Adrenal gland (tissue), 12 donors: ENCODE measurements around the gene MARCKSL1. TPM values are rescaled to one million over a fixed set of nuclear protein-coding genes. Genes with fewer than 3 reads are reported as not detected.
"Not testable (repeated sequence)": the region's sequence is repeated elsewhere in the genome, so short reads cannot be mapped to it uniquely, and the experiment has no call there.

Experiments
- DNase-seq, 7 donors: peaks; one replicate each; pipeline ENCODE4 v3.0.0-alpha.2; 2019 to 2020
- H3K27ac ChIP-seq, 5 donors: fragments of 200-600 bp; sonication (generic) in 4 of 5; 1 replicate in 3 of 5; 2 replicates in 2 of 5; pipeline versions ENCODE4 v1.5.1 to v1.8.0; 2016 to 2020; ENCODE audit warnings: mild to moderate bottlenecking in 1 of 5
- H3K27me3 ChIP-seq: fragments of 200-600 bp; 2 replicates; pipeline ENCODE4 v1.8.0; 2021
- H3K36me3 ChIP-seq, 2 donors: fragments of 200-600 bp; replicated peaks in 1 of 2; 1 replicate in 1 of 2; 2 replicates in 1 of 2; pipeline versions ENCODE4 v1.5.1 to v1.8.0; 2018 to 2022
- H3K4me1 ChIP-seq, 2 donors: fragments of 200-600 bp; replicated peaks in 1 of 2; 1 replicate in 1 of 2; 2 replicates in 1 of 2; pipeline versions ENCODE4 v1.5.1 to v1.8.0; 2018 to 2021
- H3K4me3 ChIP-seq, 4 donors: fragments of 200-600 bp; sonication (generic) in 3 of 4; one replicate each; pipeline ENCODE4 v1.5.1; 2016 to 2018
- H3K9me3 ChIP-seq, 3 donors: fragments of 200-600 bp; sonication (generic) in 1 of 3; replicated peaks in 1 of 3; 1 replicate in 2 of 3; 2 replicates in 1 of 3; pipeline versions ENCODE4 v1.5.1 to v1.8.0; 2016 to 2021
- POLR2A ChIP-seq, 2 donors: fragments of 450-650 bp; IDR thresholded peaks; one replicate each; pipeline ENCODE4 v1.6.1; 2017; ENCODE audit warnings: antibody characterized with exemption in 2 of 2, mild to moderate bottlenecking in 2 of 2, moderate library complexity in 1 of 2
- WGBS, 4 donors: extraction: QIAGEN DNeasy Blood & Tissue Kit in 2 of 4; methylation state at CpG; one replicate each; pipeline versions ENCODE4 v1.1.5 to v1.1.7; 2013 to 2017; 5-methylcytosine and 5-hydroxymethylcytosine counted together
- intact Hi-C, 2 donors: fragments of 100-400 bp; cut with DNase I; formaldehyde crosslinking; loops; one replicate each; pipeline versions ENCODE4 v1.14.1 to v1.15.0; 2022 to 2023
- polyA plus RNA-seq, 3 donors: library from polyadenylated mRNA; stranded (reverse); fragments of 200-250 nt in 2 of 3; fragments of 350-450 nt in 1 of 3; fragmentation: Illumina TruSeq in 1 of 3; extraction: RNeasy Lipid Tissue Mini Kit (QIAGEN cat#74804) in 1 of 3; gene quantifications; one replicate each; pipeline ENCODE4 v1.2.3, GENCODE V29; 2013 to 2014
- total RNA-seq, 9 donors: library from RNA; depleted of rRNA in 4 of 9; stranded (reverse); fragments of >200 nt in 4 of 9; fragments of 120-200 nt in 1 of 9; fragmentation: NEBNext Ultra II Directional in 1 of 9; extraction: Animal tissue kit (Norgen Biotek cat#: 25700) in 1 of 9; gene quantifications; one replicate each; pipeline versions ENCODE4 v1.1.0 to v1.2.4, GENCODE V29; 2013 to 2023
- TF ChIP-seq, protein P1 (sequence below), 6 experiments: fragments of 450-650 bp in 4 of 6; fragments of 200-600 bp in 2 of 6; sonication (generic) in 1 of 6; IDR thresholded peaks; 1 replicate in 5 of 6; 2 replicates in 1 of 6; pipeline versions ENCODE4 v1.5.1 to v1.8.0; 2016 to 2021; ENCODE audit warnings: antibody characterized with exemption in 6 of 6, mild to moderate bottlenecking in 2 of 6, moderate library complexity in 1 of 6
- donor health status: healthy with polysubstance abuse.
- donor health status: Bipolar disorder and iron deficiency.
- donor health status: DM: yes; HTN: yes; CAD: no.
- donor health status: DM: no; HTN: no; CAD: no.
- donor health status: DM: no; HTN: no; CAD: no.
- donor health status: DM: yes; HTN: yes; CAD: no.

MARCKSL1 gene
- total and polyA plus RNA-seq, 12 donors: 24.2 to 82.2 (median 49.1) TPM

DNA sequence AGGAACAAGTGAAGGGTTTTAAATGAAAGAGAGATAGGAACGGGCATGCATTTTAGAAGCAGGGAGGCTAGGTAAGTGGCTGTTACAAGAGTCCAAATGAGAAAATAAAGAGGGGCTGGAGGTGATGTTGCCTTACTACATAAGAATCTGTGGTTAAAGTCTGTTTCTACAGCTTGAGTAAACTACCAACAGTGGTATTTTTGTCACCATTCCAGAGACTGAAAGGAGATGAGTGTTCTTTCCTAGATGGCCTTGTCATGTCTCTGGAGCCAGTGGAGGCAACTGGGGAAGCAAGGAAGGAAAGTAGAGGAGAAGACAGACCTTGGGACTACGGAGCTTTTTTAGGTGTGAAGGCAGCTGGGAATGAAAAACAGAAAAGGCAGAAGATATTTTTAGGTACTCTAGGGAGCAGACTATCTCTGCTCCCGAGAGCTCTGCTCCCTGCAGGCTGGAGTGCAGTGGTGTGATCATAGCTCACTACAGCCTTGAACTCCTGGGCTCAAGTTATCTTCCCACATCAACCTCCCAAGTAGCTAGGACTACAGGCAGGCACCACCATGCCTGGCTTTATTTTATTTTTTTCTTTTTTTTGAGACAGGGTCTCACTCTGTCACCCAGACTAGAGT, 31.9 kb downstream of the MARCKSL1 start:
- TF ChIP-seq POLR2A (IDR thresholded peaks at IDR 0.05): no peak
- TF ChIP-seq, protein P1, sequence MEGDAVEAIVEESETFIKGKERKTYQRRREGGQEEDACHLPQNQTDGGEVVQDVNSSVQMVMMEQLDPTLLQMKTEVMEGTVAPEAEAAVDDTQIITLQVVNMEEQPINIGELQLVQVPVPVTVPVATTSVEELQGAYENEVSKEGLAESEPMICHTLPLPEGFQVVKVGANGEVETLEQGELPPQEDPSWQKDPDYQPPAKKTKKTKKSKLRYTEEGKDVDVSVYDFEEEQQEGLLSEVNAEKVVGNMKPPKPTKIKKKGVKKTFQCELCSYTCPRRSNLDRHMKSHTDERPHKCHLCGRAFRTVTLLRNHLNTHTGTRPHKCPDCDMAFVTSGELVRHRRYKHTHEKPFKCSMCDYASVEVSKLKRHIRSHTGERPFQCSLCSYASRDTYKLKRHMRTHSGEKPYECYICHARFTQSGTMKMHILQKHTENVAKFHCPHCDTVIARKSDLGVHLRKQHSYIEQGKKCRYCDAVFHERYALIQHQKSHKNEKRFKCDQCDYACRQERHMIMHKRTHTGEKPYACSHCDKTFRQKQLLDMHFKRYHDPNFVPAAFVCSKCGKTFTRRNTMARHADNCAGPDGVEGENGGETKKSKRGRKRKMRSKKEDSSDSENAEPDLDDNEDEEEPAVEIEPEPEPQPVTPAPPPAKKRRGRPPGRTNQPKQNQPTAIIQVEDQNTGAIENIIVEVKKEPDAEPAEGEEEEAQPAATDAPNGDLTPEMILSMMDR (IDR thresholded peaks at IDR 0.05): no peak
- intact Hi-C loops: no loop called here
- WGBS, 4 donors: 45 to 55% (median 49%) methylated on average over 3 of the region's 3 CpGs
- Histone ChIP-seq H3K4me3 (no peak overlapping the region), H3K9me3 (no peaks in the 10 kb centered on the region), H3K27me3 (no peaks in the 10 kb centered on the region), H3K36me3 (peaks cover 0 to 32% of the 10 kb centered on the region in 2 donors), H3K27ac (peak overlapping the region in 2 of 5 donors; percentile 17 to 50), H3K4me1 (peaks cover 4 to 22% of the 10 kb centered on the region in 2 donors)
- peak in 2 of 7 donors; percentile 13 to 14 for DNase-seq

DNA sequence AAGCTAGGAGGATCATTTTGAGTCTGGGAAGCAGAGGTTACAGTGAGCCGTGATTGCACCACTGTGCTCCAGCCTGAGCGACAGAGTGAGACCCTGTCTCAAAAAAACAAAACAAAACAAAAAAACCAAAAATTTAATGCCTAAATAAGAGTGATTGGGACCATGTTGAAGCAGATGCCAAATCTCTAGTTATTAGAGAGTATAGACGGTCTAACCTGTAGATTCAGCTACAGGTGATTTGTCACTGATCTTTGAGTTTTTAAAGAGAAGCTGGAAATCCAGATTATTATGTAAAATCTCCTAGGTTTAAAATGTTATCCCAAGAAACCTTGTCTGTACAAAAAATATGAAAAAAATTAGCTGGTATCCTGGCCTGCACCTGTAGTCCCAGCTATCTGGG, 32.7 kb downstream of the MARCKSL1 start:
- no peak for TF ChIP-seq POLR2A (IDR thresholded peaks at IDR 0.05)
- TF ChIP-seq, protein P1 (IDR thresholded peaks at IDR 0.05): no peak
- Histone ChIP-seq H3K27ac (peak overlapping the region in 1 of 5 donors; percentile 17), H3K27me3 (no peaks in the 10 kb centered on the region), H3K36me3 (peaks cover 0 to 32% of the 10 kb centered on the region in 2 donors), H3K4me3 (no peak overlapping the region), H3K4me1 (peaks cover 0 to 16% of the 10 kb centered on the region in 2 donors), H3K9me3 (no peaks in the 10 kb centered on the region)
- no peak for DNase-seq
- WGBS, 4 donors: 94 to 98% (median 97%) methylated on average over 3 of the region's 3 CpGs
- intact Hi-C loops: no loop called here

DNA sequence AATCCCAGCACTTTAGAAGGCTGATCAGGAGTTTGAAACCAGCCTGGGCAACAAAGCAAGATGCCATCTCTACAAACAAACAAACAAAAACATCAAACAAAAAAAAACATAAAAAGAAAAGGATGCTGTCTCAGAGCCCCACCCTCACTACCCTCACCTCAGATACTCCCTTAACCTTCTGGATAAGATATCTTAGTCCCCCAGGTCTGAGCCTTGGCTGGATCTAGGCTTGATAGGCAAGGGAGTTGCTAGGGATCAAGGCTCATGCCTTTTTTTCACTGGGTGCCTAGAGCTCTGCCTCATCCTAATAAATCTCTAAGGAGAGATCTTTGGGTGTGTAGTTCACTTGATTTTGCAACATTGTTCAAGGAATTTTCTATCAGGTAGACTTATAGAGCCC, 36.7 kb downstream of the MARCKSL1 start:
- H3K9me3 ChIP-seq: no peaks in the 10 kb centered on the region
- intact Hi-C loops: no loop called here
- H3K36me3 ChIP-seq: peaks cover 0 to 19% of the 10 kb centered on the region in 2 donors
- no peaks in the 10 kb centered on the region for H3K27me3 ChIP-seq
- no peak overlapping the region for H3K27ac ChIP-seq
- no peak for DNase-seq
- H3K4me3 ChIP-seq: no peak overlapping the region
- peaks cover 0 to 10% of the 10 kb centered on the region in 2 donors for H3K4me1 ChIP-seq
- TF ChIP-seq POLR2A (IDR thresholded peaks at IDR 0.05): no peak
- TF ChIP-seq, protein P1 (IDR thresholded peaks at IDR 0.05): no peak

DNA sequence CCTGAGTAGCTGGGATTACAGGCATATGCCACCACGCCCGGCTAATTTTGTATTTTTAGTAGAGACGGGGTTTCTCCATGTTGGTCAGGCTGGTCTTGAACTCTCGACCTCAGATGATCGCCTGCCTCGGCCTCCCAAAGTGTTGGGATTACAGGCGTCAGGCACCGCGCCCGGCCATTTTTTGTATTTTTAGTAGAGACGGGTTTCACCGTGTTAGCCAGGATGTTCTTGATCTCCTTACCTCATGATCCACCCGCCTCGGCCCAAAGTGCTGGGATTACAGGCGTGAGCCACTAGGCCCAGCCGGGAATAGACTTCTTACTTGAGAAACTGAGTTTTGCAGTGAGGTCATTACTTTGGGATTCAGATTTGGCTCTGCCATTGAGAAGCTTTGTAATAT, 37.8 kb downstream of the MARCKSL1 start:
- intact Hi-C loops, H3K27ac ChIP-seq, H3K27me3 ChIP-seq, H3K4me3 ChIP-seq, H3K9me3 ChIP-seq, DNase-seq, H3K36me3 ChIP-seq: not testable (repeated sequence)
- peaks cover 0 to 12% of the 10 kb centered on the region in 2 donors for H3K4me1 ChIP-seq
- WGBS, 4 donors: 95 to 98% (median 97%) methylated on average over 16 of the region's 16 CpGs
